ENCODE results near the gene ODAD4. TPM values are rescaled to one million over a fixed set of nuclear protein-coding genes. Genes with fewer than 3 reads are reported as not detected.

ODAD4 gene
- total and polyA plus RNA-seq, 2 of the 8 experiments (the other 6 are each of a cell fraction or from before 2014, with no cell fraction given): 0.48 to 1.3 TPM

- Histone ChIP-seq H3K23ac (ENCODE audit: insufficient read length) (no peak overlapping the region), H3K14ac (ENCODE audit: insufficient read length) (no peak overlapping the region), H2BK5ac (ENCODE audit: low read depth, low read length) (no peak overlapping the region), H3K4me3 (ENCODE audit: extremely low read depth in 1 of 4, insufficient read depth in 2 of 4, low read depth in 3 of 4, low read length in 4 of 4) (no peak overlapping the region), H2AK5ac (ENCODE audit: low read depth, low read length) (no peak overlapping the region), H3K4me2 (ENCODE audit: insufficient read depth in 1 of 2, low read depth in 2 of 2, low read length in 2 of 2) (no peak overlapping the region), H4K5ac (ENCODE audit: insufficient read length, low read depth, low read length) (no peak overlapping the region), H3K9me3 (ENCODE audit: insufficient read depth in 2 of 2, low read depth in 1 of 2, low read length in 1 of 2) (no peaks in the 10 kb centered on the region), H3K79me1 (ENCODE audit: low read depth, low read length) (no peaks in the 10 kb centered on the region), H4K20me1 (replicated peaks in 1 of 2; ENCODE audit: control insufficient read depth in 1 of 2, insufficient read depth in 2 of 2, low read length in 2 of 2) (peaks cover 2 to 11% of the 10 kb centered on the region in 2 experiments), H3K27me3 (replicated peaks in 1 of 4; ENCODE audit: control insufficient read depth in 3 of 4, extremely low read depth in 1 of 4, insufficient read depth in 3 of 4, low read length in 3 of 4) (no peaks in the 10 kb centered on the region), H3K36me3 (ENCODE audit: control insufficient read depth in 2 of 4, insufficient read depth in 4 of 4, low read length in 3 of 4) (peaks cover 36 to 77% (median 71%) of the 10 kb centered on the region in 4 experiments), H3K4me1 (replicated peaks in 1 of 4; ENCODE audit: control insufficient read depth in 3 of 4, insufficient read depth in 4 of 4, low read length in 3 of 4) (no peaks in the 10 kb centered on the region), H4K8ac (ENCODE audit: extremely low read depth, insufficient read depth, low read length) (no peak overlapping the region; the same call in 1 of the 2 replicates), H2BK12ac (ENCODE audit: low read depth, low read length) (no peak overlapping the region), H4K91ac (replicated peaks; ENCODE audit: insufficient read length, low read length) (no peak overlapping the region), H2BK15ac (ENCODE audit: low read length) (no peak overlapping the region), H3K56ac (replicated peaks; ENCODE audit: insufficient read length, low read depth, low read length) (no peak overlapping the region), H3K18ac (ENCODE audit: extremely low read depth, low read length) (no peak overlapping the region), H3K4ac (replicated peaks; ENCODE audit: insufficient read length, low read depth, low read length) (no peak overlapping the region), H3K79me2 (ENCODE audit: control insufficient read depth in 1 of 2, insufficient read depth in 2 of 2, low read length in 2 of 2) (no peaks in the 10 kb centered on the region), H2AFZ (ENCODE audit: low read length) (no peak overlapping the region), H3K23me2 (ENCODE audit: low read depth, low read length) (no peaks in the 10 kb centered on the region; the same call in 1 of the 2 replicates), H3K9ac (replicated peaks in 1 of 4; ENCODE audit: extremely low read depth in 1 of 4, low read depth in 3 of 4, low read length in 3 of 4) (no peak overlapping the region), H3K27ac (ENCODE audit: low read depth, low read length) (no peak overlapping the region), H2BK20ac (ENCODE audit: low read length) (no peak overlapping the region), H2BK120ac (replicated peaks; ENCODE audit: low read depth, low read length) (no peak overlapping the region)
- no peak for FAIRE-seq
- ChIA-PET POLR2A (ENCODE audit: partially characterized antibody) (interaction anchor here (0.9 to 4.5 kb wide), 7 partner anchors 10 to 41 kb away, joined by 3 to 32 read pairs (median 5); partner anchors contain the start of genes CNP and DNAJC7), CTCF (ENCODE audit: partially characterized antibody) (interaction anchor here (0.8 to 6.5 kb wide), 4 partner anchors 8 to 226 kb away, joined by 3 to 60 read pairs (median 3); partner anchors contain the start of gene CNP)
- WGBS, 2 experiments (ENCODE audit: extremely low coverage in 1 of 2, insufficient coverage in 1 of 2, insufficient read length in 1 of 2, insufficient replicate concordance in 2 of 2, low coverage in 1 of 2, low lambda C conversion rate in 2 of 2, missing lambda C conversion rate in 1 of 2): 86% methylated on average over 10 of the region's 11 CpGs; no CpG with 5 or more reads in 1 of the 2 experiments
- TF ChIP-seq POLR2AphosphoS5 (IDR thresholded peaks at IDR 0.05; ENCODE audit: low read depth, low read length): peak; percentile 34; the same call in 1 of the 2 replicates
- no peak for TF ChIP-seq EGR1 (IDR thresholded peaks at IDR 0.05; ENCODE audit: borderline replicate concordance, low read depth, low read length)
- no peak for DNase-seq (ENCODE audit: low read depth in 1 of 2, low spot score in 2 of 2)
Measured at GRCh38 chr17:41976142-41976768, 45.8 kb downstream of the ODAD4 start.

Data from H1 (cell line).